ENCODE results near the gene PDE6H. TPM values are rescaled to one million over a fixed set of nuclear protein-coding genes. Genes with fewer than 3 reads are reported as not detected.

The PDE6H gene
- total RNA-seq = not detected

GRCh38 chr12:14972816-14973215 lies at the start of gene PDE6H:
Gene PDE6H (plus strand): TSS chr12:14973042. CDS start chr12:14978013, 4,971 bp downstream.
- Histone ChIP-seq H3K9me3 (no peaks in the 10 kb centered on the region), H3K4me1 (peaks cover 0 to 4% of the 10 kb centered on the region in 2 donors), H3K27me3 (no peaks in the 10 kb centered on the region), H3K4me3 (replicated peaks in 1 of 3) (no peak within 1 kb of the TSS), H3K27ac (no peak within 1 kb of the TSS), H3K36me3 (no peaks in the 10 kb centered on the region)
- TF ChIP-seq CTCF (IDR thresholded peaks at IDR 0.05) (no peak), POLR2A (IDR thresholded peaks at IDR 0.05) (no peak)
- 95 to 96% methylated on average over 2 of the region's 2 CpGs for WGBS, 2 donors
- no peak for DNase-seq
- intact Hi-C loops (cut with DNase I) = no loop called here

GRCh38 chr12:14923944-14924343 lies 48.9 kb upstream of the PDE6H start:
- no peaks in the 10 kb centered on the region for H3K27me3 ChIP-seq
- H3K27ac ChIP-seq = no peak overlapping the region
- DNase-seq = no peak
- intact Hi-C loops (cut with DNase I) = no loop called here
- TF ChIP-seq POLR2A (IDR thresholded peaks at IDR 0.05) (no peak), CTCF (IDR thresholded peaks at IDR 0.05) (no peak)
- no peak overlapping the region for H3K4me3 ChIP-seq (replicated peaks in 1 of 3)
- no peaks in the 10 kb centered on the region for H3K36me3 ChIP-seq
- 96% methylated on average over 2 of the region's 2 CpGs for WGBS, 2 donors
- H3K9me3 ChIP-seq = no peaks in the 10 kb centered on the region
- peaks cover 4 to 5% of the 10 kb centered on the region in 2 donors for H3K4me1 ChIP-seq

- TF ChIP-seq CTCF (IDR thresholded peaks at IDR 0.05) (no peak), POLR2A (IDR thresholded peaks at IDR 0.05) (no peak)
- 95 to 99% methylated on average over 3 of the region's 3 CpGs for WGBS, 2 donors
- H3K27me3 ChIP-seq = no peaks in the 10 kb centered on the region
- H3K36me3 ChIP-seq = no peaks in the 10 kb centered on the region
- H3K4me3 ChIP-seq (replicated peaks in 1 of 3) = no peak overlapping the region
- intact Hi-C loops (cut with DNase I) = no loop called here
- H3K4me1 ChIP-seq = peaks cover 7% of the 10 kb centered on the region in 2 donors
- H3K9me3 ChIP-seq = no peaks in the 10 kb centered on the region
- no peak overlapping the region for H3K27ac ChIP-seq
- no peak for DNase-seq
Observed at GRCh38 chr12:14924541-14924940, 48.3 kb upstream of the PDE6H start.

- WGBS, 2 donors = 86 to 94% methylated on average over 3 of the region's 3 CpGs
- no peaks in the 10 kb centered on the region for H3K36me3 ChIP-seq
- no peaks in the 10 kb centered on the region for H3K27me3 ChIP-seq
- no peak for TF ChIP-seq CTCF (IDR thresholded peaks at IDR 0.05)
- no peak for TF ChIP-seq POLR2A (IDR thresholded peaks at IDR 0.05)
- no peak overlapping the region for H3K27ac ChIP-seq
- no peaks in the 10 kb centered on the region for H3K9me3 ChIP-seq
- no peak overlapping the region for H3K4me3 ChIP-seq (replicated peaks in 1 of 3)
- H3K4me1 ChIP-seq = peaks cover 20 to 27% of the 10 kb centered on the region in 2 donors
- intact Hi-C loops (cut with DNase I) = no loop called here
- no peak for DNase-seq
Observed at GRCh38 chr12:14927267-14927666, 45.6 kb upstream of the PDE6H start.

GRCh38 chr12:14928931-14929330 lies 43.9 kb upstream of the PDE6H start:
- Histone ChIP-seq H3K4me3 (replicated peaks in 1 of 3) (no peak overlapping the region), H3K27ac (peak overlapping the region; percentile 80 to 88 (median 83)), H3K36me3 (no peaks in the 10 kb centered on the region), H3K4me1 (peaks cover 20 to 27% of the 10 kb centered on the region in 2 donors), H3K27me3 (no peaks in the 10 kb centered on the region), H3K9me3 (no peaks in the 10 kb centered on the region)
- peak; percentile 59 to 64 for DNase-seq
- TF ChIP-seq POLR2A (IDR thresholded peaks at IDR 0.05) (no peak), CTCF (IDR thresholded peaks at IDR 0.05) (no peak)
- WGBS, 2 donors = 22 to 28% methylated on average over 4 of the region's 4 CpGs
- intact Hi-C loops (cut with DNase I) = no loop called here
